Measurements from ENCODE around the gene SLC7A6.

The SLC7A6 gene

DNA sequence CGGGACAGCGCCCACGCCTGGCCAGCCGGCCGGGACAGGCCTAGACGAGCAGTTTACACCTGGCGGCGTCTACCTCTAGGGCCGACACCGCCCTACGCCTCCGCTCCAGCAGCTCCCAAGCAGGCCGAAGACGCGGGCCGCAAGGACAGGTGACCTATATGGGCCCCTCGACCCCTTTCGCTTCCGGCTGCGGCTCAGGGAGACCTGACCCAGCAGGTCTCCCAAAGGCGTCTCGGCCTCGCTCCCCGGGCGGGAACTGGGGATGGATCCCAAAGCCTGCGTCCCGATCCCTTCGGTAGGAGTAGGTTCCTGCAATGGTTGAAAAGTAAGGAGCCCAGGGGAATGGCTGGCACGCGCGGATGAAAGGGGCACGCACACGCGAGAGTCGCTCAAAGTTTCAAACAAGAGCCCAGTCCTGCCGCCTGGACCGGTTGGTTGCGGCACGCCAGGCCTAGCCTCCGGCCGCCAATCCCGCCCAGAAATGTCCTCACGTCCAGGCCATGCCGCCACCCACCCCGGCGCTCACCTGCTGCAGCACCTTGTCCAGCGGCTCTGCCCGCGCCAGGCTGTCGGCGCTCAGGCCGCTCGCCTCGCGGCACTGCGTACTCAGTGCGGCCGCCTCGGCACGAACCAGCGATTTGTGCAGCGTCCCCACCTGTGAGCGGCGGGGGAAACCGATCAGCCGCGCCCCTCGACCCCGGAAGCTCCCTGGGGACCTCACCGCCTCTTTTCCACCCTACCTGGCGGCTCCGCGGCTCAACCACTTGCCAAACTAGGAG lies 29.0 kb upstream of the SLC7A6 start:
- DNase-seq: no peak

DNA sequence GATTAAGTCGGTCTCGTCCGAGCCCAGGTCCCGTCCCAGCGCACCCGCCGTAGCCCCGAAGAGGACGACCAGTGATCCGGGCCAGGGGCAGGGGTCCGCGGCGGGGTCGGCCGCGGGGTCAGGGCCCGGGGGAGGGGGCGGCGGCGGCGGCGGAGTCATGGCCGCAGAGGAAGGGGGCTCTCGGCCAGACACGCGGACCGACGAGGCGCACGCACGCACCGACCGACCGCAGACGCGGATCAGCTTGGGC lies 28.5 kb upstream of the SLC7A6 start, which contains the start of gene ESRP2:
TSS of gene ESRP2 (minus strand) at position 241 of the 250 bp plus-strand sequence. CDS start at position 159, 82 bp downstream.
- DNase-seq: peak in 1 of 2 experiments; percentile 14

DNA sequence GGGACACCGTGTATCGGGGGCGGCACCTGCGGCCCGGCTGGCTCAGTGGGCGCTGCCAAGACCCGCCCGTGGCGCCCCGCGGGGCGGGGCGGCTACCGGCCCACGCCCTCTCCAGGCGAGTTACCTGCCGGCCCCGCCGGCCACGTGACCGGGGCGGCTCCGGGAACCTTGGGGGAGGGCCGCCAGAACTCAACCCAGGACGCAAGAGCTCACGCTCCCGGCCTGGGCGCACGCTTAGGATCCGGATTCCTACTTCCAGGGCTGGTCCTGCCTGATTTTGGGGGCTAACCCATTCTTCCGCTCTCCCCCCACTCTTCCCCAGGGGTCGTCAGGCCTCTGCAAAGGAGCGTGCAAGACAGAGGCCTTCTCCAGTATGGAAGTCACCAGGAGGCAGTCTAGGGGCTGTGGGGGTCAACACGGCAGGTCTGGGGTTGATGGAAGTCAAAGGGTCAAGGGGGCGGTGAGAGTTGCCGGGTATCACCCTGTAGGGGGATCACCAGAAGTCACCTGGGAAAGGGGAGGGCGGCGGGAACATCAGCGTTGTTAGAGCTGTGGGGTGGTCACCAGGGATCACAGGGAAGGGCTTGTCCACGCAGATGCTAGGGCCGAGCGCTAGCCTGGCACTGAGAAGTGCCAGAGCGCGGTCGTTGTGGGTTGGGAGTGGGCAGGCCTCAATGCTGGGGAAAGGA lies 28.0 kb upstream of the SLC7A6 start:
- peak; percentile 40 to 61 for DNase-seq

DNA sequence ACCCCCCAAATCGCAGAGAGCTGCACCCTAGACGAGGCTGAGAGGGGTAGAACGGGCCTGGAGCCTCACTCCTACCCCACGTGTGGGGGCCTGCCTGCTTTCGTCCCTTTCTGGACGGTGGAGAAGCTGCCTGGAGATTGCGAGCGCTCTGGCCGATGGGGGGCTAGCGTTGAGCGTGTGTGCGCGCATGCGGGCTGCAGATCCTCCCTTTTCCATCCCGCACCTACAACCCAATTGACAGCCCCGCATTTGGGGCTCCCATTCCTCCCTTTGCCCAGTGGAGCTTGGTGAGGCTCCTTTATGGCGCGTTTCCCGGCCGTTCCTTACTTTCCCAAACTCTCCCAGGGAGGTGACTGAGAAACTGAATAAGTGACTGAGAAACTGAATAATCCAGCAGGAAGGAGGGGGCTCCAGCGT lies 27.5 kb upstream of the SLC7A6 start:
- DNase-seq: no peak

DNA sequence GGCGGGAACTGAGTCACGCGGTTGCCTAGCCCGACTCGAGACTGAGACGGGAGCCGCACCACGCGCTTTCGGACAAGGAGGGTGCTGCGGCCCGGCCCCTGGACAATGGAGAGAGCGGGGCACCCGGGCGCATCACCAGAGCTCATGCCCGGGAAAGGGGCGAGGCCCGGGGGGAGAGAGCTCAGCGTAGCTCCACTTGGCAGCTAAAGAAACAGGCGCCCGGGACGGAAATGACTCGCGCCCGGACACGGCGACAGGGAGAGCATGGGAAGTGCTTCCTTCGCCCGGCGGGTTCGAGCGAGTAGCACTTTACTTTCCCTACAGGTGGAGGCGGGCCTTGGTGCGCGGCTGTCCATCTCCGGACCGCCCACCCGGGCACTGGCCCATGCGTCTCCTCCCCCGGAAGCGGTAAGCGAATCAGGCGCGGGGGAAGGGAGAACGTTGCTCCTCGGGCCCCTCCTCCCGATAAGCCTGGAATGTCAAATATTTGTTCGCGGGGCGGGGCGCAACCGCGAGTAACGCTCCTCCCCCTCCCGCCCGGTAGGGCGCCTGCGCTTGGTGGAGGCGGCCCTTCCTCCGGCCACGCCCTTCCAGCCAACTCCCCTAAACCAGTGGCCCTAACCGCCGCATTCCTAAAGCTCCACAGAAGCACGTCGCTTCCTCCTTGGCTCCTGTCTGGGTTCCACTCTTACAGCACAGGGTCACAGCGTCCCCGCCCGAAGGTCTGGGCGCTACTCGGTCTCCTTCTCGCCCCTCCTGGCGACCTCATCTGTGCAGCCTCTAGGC lies 26.9 kb upstream of the SLC7A6 start:
- DNase-seq: peak; percentile 90 to 91

DNA sequence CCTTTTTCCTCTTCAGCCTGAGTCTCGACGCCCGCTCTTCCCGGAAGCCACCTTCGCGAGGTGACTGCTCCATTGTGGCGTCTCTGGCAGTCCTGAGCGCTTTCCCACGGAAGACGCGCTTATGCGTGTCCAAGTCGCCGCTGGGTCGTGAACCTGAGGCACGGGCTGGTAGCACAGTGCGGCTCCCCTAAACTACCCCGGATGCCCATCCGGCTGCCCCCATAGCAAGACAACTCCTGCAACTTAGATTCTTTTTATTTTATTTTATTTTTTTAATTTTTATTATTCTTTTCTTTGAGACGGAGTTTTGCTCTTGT lies 26.3 kb upstream of the SLC7A6 start:
- DNase-seq: no peak

DNA sequence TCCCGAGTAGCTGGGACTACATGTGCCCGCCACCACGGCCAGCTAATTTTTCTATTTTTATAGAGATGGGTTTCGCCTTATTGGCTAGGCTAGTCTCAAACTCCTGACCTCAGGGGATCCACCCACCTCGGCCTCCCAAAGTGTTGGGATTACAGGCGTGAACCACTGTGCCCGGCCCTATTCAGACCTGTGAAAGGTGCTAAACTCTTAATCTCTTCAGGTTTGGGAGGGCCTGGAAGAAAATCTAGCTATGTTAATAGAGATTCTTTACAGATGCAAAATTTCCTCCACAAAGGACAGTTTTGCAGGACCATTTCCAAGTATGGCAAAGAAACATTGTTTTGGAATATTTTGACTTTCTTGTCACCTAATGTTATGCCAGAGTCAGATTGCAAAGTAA lies 22.2 kb upstream of the SLC7A6 start:
- DNase-seq: no peak

DNA sequence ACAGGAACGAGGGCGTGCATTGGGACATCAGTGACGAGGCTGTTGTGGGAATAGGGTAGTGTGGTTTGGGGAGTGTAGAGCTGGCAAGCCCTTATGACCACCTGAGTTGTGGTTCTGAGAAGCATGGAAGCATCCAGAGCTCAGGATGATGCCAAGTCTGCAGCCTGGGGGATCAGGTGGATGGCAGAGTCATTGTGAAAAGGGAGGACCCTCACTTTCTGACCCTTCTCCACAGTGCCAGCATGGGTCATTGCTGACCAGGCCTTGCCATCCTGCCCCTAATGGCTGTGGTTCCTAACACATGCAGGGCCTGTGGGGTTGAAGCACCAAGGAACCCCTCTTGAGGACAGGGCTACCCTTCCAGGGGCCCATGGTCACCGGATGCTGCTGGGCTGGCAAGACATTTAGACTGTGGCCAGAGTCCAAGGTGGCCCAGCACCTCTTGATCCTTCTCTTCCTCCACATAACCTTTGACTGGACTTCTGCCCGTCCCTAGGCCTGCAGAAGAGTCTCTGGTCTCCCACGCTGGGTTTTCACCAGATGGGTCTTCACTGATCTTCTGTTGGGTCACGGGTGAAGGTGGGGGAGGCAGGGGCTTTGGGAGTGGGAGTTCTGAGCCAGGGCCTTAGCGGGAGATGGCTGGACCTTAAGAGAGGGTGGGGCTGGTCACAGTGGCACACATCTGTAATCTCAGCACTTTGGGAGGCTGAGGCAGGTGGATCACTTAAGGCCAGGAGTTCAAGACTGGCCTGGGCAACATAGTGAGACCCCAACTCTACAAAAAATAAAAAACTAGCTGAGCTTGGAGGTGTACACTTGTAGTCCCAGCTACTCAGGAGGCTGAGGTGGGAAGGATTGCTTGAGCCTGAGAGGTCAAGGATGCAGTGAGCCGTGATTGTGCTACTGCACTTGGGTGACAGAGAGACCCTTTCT lies 21.1 kb upstream of the SLC7A6 start:
- no peak for DNase-seq

DNA sequence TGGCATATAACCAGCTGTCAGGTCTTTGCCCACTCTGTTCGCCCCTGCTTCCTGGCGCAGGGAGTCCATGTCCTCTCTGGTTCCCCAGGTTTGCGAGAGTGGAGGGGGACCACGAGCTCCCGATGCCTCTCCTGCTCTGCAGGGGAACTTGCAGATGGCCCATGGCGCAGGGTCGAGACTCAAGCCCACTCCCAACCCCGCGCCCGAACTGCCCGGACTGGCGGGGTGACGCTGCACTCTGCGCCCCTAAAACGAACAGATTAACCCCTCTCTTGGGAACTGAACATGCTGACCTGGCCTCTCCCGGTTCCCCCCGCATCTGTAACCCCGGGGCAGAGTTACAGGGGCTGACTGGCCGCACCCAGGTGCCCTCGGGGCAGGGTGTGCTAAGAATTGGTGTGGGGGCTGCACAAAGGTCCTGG lies 19.8 kb upstream of the SLC7A6 start:
- no peak for DNase-seq

DNA sequence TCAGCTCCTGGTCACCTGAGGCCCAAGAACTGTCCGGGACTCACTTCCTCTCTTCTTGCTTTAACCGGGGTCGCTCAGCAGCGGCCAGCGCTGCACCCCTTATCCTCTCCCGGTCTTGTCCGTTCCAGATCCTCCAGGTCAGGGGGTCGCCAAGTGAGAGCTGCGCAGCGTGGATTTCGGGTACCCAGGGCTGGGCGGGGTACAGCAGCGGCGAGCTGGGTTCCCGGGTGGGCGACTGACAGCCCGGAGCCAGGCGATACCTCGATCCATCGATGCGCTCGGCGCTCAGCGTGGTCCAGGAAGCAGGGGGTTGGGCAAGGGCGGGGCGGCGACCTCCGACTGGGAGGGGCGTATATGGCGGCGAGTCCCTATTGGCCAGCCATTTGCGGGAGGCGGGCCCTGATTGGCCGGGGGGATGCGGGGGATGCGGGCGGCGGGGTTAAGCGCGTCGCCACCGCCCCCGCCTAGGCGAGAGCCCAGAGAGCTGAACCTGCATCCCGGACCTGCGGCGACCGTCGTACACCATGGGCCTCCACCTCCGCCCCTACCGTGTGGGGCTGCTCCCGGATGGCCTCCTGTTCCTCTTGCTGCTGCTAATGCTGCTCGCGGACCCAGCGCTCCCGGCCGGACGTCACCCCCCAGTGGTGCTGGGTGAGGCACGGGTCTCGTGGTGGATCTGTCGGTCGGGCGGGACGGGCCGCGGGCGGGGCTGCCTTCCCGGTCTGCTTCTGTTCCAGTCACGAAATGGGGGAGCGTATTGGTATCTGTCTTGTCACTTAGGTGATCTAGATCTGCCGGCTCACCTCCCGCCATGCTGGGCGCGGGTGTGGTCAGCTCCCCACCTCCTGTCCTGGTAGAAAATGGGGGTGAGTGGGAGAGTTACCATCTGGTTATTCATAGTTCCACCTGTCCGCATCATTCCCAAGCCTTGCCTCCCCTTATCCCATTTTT lies 19.1 kb upstream of the SLC7A6 start, which contains the start of gene PLA2G15:
TSS of gene PLA2G15 (plus strand) at position 471 of the 951 bp plus-strand sequence. CDS start at position 525, 54 bp downstream.
- peak; percentile 82 to 83 for DNase-seq

DNA sequence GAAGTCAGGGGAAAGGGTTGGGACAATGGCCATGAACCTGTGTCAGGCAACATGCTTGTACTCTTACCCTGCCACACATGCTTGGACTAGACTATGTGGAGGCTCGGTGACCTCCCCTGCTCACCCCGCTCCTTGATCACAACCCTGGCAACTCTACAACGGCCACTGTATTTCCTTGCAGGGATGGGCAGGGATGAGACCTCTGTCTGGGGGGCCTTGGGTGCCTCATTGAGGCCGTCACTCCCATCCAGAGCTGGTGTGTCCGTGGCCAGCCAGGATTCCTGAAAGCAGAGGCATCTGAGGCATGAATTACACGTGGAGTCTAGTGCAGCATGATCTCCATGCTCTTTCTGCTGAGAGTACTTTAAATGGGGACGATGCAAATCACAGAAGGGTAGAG lies 18.2 kb upstream of the SLC7A6 start:
- DNase-seq: no peak

DNA sequence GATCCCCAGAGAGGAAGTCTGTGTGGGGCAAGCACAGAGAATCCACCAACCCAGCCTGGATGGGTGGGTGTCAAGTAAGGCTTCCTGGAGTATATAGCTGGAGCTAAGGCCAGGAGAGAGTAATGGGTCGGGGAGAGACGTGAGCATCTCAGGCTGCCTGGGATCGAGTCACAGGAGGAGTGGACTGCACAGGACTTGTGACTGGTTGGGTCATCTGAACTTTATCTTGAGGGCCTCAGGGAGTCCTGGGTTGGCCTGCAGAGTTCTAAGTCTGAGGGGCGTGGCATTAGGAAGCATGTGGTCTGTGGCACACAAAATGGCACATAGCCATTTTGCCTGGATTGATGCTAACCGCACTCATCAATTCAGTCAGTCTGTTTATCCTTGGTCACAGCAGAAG lies 17.7 kb upstream of the SLC7A6 start:
- no peak for DNase-seq

DNA sequence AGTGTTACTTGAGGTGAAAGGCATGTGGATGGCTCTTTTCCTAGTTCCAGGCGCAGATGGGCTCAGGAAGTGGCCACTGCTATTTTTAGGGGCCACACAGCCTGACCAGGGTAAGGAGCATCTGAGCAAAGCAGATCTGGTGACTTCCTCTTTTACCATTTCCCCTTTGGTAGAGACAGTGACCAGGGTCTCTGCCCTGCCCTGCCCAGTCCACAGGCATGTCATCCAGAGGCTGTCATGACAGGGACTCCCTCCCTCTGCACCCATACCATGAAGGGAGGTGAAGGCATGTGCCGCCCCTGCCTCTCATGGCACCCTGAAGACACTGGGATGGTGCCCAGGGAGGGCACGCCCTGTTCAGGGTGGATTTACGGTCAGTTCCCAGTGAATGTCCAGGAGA lies 16.9 kb upstream of the SLC7A6 start:
- DNase-seq: no peak

DNA sequence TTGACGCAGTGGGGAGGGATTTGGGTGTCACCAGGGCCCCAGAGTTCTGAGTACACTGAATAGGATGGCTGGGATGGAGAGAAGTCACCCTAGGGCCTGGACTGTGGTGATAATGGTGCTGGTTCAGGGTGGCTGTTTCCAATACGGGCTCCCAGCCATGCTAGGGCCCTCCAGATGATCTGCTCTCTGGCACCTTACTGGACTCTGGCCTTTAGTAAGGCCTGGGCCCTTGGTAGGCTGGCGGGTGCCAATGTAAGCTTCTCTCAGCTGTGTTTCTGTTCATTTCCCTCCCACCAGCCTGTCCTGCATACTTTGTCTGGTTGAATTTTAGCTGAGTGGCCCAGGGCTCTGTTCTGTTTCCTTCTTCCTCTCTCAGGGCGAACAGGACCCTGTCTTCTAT lies 16.4 kb upstream of the SLC7A6 start:
- DNase-seq: no peak

DNA sequence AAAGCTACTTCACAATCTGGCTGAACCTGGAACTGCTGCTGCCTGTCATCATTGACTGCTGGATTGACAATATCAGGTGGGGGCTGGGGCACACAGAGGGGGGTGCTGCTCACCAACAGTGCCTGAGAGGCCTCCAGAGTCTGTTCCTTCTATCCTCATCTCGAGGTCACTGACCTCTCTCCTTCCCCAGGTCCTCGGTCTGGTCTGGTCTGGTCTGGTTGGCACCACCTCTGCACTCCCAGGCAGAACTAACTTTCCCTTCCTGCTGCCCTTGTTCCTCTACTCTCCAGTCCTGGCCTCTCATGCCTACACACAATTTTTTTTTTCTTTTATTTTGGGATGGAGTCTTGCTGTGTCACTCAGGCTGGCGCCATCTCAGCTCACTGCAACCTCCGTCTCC lies 15.0 kb upstream of the SLC7A6 start:
- no peak for DNase-seq

DNA sequence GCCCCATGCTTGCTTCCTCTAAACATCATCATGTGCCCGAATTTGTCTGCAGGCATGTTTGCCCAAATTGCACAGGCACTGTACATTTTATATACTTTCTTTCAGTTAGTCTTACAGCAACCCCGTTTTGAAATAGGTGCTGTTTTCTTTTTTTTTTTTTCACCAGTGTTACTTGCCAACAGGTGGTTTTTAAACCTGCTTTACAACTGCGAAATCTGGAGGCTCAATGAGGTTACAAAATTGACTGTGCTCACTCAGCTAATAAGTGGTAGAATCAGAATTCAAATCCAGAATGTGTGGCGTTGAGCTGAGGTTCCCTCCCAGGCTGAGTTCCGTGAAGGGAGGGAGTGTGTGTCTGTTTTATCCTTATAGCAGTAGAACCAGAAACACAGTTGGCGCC lies 13.4 kb upstream of the SLC7A6 start:
- DNase-seq: no peak

DNA sequence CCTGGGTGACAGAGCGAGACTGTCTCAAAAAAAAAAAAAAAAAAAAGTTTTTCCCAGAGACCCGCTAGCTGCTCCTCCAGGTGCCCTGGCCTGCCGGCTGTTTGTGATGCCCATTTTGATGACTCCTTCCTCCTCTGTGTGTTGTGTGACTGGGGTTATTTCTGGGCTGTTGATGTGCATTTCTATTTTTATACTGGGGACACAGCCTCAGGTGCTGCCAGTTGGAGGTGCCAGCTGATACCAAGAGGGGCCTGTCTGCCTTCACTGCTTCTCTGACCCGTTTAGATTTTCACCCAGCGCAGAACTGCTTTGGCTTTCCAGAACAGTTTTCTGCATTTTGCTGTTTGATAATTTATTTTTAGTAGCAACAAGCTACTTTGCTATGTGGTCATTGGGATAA lies 12.5 kb upstream of the SLC7A6 start:
- no peak for DNase-seq

DNA sequence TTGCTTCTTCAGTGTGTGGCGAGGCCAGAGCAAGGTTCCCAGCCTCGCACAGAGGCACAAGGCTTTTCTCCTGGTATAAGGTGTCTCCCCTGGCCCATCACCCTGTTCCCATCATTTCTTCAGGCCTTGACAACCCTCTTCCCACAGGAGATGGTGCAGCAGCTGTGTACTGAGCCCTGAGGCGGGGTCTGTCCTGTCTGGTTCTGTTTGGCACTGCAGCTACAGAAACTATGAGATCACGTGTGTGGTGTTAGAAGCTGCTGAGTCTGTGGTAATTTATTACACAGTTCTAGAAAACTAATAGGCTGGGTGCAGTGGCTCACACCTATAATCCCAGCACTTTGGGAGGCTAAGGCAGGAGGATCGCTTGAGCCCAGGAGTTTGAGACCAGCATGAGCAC lies 11.9 kb upstream of the SLC7A6 start:
- no peak for DNase-seq

DNA sequence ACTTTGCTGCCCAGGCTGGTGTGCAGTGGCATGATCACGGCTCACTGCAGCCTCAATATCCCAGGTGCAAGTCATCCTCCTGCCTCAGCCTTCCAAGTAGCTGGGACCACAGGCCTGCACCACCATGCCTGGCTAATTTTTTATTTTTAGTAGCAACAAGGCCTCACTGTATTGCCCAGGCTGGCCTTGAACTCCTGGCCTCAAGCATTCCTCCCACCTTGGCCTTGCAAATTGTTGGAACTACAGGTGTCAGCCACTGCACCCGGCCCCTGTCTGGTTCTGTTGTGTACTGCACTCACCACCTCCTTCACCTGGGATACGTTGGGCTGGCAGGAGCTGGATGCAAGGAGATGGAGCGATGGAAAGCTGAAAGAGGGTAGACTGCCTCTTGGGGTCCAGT lies 10.6 kb upstream of the SLC7A6 start:
- DNase-seq: no peak

DNA sequence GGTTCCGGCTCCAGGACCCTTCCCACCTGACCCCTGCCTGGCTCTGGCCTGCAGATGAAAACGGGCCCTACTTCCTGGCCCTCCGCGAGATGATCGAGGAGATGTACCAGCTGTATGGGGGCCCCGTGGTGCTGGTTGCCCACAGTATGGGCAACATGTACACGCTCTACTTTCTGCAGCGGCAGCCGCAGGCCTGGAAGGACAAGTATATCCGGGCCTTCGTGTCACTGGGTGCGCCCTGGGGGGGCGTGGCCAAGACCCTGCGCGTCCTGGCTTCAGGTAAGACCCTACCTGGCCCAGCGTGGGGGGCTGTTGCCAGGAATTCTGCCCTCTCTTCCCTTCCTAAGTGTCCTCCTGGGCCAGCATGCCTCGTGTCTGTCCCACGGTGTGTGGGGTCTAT lies 8.6 kb upstream of the SLC7A6 start:
- no peak for DNase-seq

DNA sequence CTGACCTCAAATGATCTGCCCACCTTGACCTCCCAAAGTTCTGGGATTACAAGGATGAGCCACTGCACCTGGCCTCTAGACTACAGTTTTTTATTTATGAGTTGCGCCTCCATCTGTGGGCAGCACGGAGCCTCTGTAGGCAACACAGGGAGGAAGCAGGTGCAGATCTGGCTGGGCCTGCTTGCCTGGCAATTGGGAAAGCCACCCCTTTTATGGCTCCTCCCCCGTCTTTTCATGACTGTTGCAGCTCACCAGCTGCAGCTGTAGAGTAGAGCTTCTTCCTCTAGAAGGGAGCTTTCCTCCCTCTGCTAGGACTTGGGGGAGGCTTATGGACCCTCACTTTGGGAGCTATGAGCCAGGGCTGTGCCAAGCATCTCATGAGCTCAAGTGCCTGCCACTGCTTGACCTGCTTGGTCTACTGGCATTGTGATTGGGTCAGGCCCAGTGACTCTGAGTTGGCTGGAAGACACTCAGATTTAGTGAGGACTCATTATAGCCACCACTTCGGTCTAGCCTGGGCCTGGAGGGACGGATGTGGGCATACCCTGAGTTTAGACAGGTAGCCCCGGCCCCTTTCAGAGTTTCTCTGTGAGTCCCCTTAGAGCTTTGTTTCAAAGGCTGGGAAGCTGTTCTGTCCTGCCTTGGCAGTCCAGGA lies 6.9 kb upstream of the SLC7A6 start:
- DNase-seq: peak in 1 of 2 experiments; percentile 47
